Heart right ventricle (tissue), 16 donors: ENCODE results near the gene DISP3. TPM values are rescaled to one million over a fixed set of nuclear protein-coding genes. Genes with fewer than 3 reads are reported as not detected.

ENCODE experiments used
- ATAC-seq, 8 donors: fragments of 200-7000 bp; cut with Tn5 transposase; one replicate each; pipeline ENCODE4 v1.9.1; 2020; ENCODE audit warnings: mild to moderate bottlenecking in 8 of 8, moderate library complexity in 8 of 8, moderate number of reproducible peaks in 1 of 8
- DNase-seq, 2 donors: peaks; one replicate each; pipeline ENCODE4 v3.0.0-alpha.2; 2020
- H3K27ac ChIP-seq, 10 donors: fragments of 200-600 bp; sonication (generic) in 2 of 10; one replicate each; pipeline versions ENCODE4 v1.5.0 to v1.8.0; 2020 to 2022; ENCODE audit warnings: mild to moderate bottlenecking in 3 of 10
- H3K27me3 ChIP-seq, 7 donors: fragments of 200-600 bp; one replicate each; pipeline ENCODE4 v1.8.0; 2021 to 2022; ENCODE audit warnings: mild to moderate bottlenecking in 2 of 7
- H3K36me3 ChIP-seq, 9 donors: fragments of 200-600 bp; sonication (generic) in 1 of 9; one replicate each; pipeline versions ENCODE4 v1.5.0 to v1.8.0; 2020 to 2022; ENCODE audit warnings: mild to moderate bottlenecking in 2 of 9
- H3K4me1 ChIP-seq, 9 donors: fragments of 200-600 bp; sonication (generic) in 1 of 9; one replicate each; pipeline versions ENCODE4 v1.5.0 to v1.8.0; 2020 to 2022; ENCODE audit warnings: mild to moderate bottlenecking in 4 of 9
- H3K4me3 ChIP-seq, 10 donors: fragments of 200-600 bp; sonication (generic) in 2 of 10; one replicate each; pipeline versions ENCODE4 v1.5.0 to v1.8.0; 2020 to 2022; ENCODE audit warnings: mild to moderate bottlenecking in 7 of 10, moderate library complexity in 2 of 10
- H3K9me3 ChIP-seq, 11 donors: fragments of 200-600 bp in 10 of 11; sonication (generic) in 2 of 11; one replicate each; pipeline versions ENCODE4 v1.5.0 to v1.8.0; 2013 to 2022; ENCODE audit warnings: mild to moderate bottlenecking in 2 of 11, control low read depth in 1 of 11, moderate library complexity in 1 of 11
- WGBS, 2 donors: extraction: QIAGEN DNeasy Blood & Tissue Kit; methylation state at CpG; one replicate each; pipeline ENCODE4 v1.1.7; 2013; ENCODE audit warnings: inconsistent platforms in 1 of 2; 5-methylcytosine and 5-hydroxymethylcytosine counted together
- intact Hi-C, 10 donors: fragments of 100-400 bp; cut with DNase I; formaldehyde crosslinking; loops; one replicate each; pipeline versions ENCODE4 v1.11.1 to v1.14.2; 2022
- polyA plus RNA-seq, 2 donors: library from polyadenylated mRNA; stranded (reverse); fragments of 200-250 nt; gene quantifications; one replicate each; pipeline ENCODE4 v1.2.3, GENCODE V29; 2013
- total RNA-seq, 10 donors: library from RNA; stranded (reverse); fragmentation: NEBNext Ultra II Directional in 3 of 10; extraction: Animal tissue kit (Norgen Biotek cat#: 25700) in 3 of 10; gene quantifications; one replicate each; pipeline versions ENCODE4 v1.2.1 to v1.2.4, GENCODE V29; 2021 to 2023
- TF ChIP-seq, protein P1 (sequence below), 9 donors: fragments of 200-600 bp; sonication (generic) in 2 of 9; IDR thresholded peaks; one replicate each; pipeline versions ENCODE4 v1.5.0 to v1.8.0; 2021 to 2022; ENCODE audit warnings: antibody characterized with exemption in 9 of 9, mild to moderate bottlenecking in 5 of 9, moderate library complexity in 1 of 9
- donor health status: Arrhythmogenic right ventricular cardiomyopathy.
- donor health status: ischemic (EF 13 %, LVEDD 7.1; RV severe dilation, severe dysfunction).
- donor health status: healthy with polysubstance abuse.
- donor health status: DM: no; HTN: yes; CAD: no.
- donor health status: DM: no; HTN: no; CAD: no.
- donor health status: ischemic (EF 25% LVEDD 6.9; RV normal size, moderate dysfunction).
- donor health status: ischemic (EF 25% LVEDD 5.7; RV mildly dilated, moderate dysfunction).
- donor health status: healthy.
- donor health status: DM: yes; HTN: yes; CAD: no.
- donor health status: Ischemic cardiomyopathy.
- donor health status: ischemic (EF 35%, LVEDD 5.7; RV mildly dilated, moderate dysfunction).
- donor health status: nonischemic (EF 11% LVEDD 7.7; RV severe dilation, severe dysfunction).
- donor health status: DM: yes; HTN: yes; CAD: no.
- donor health status: PGD.
- donor health status: ischemic (EF 29% LVEDD 5.4; RV normal size, mild dysfunction).
- donor health status: nonischemic (EF 23%, LVEDD 6.1; RV moderate dilation, normal function).

DISP3 gene
- total and polyA plus RNA-seq, 12 donors: 0.05 to 0.22 (median 0.13) TPM; not detected in 5

DNA sequence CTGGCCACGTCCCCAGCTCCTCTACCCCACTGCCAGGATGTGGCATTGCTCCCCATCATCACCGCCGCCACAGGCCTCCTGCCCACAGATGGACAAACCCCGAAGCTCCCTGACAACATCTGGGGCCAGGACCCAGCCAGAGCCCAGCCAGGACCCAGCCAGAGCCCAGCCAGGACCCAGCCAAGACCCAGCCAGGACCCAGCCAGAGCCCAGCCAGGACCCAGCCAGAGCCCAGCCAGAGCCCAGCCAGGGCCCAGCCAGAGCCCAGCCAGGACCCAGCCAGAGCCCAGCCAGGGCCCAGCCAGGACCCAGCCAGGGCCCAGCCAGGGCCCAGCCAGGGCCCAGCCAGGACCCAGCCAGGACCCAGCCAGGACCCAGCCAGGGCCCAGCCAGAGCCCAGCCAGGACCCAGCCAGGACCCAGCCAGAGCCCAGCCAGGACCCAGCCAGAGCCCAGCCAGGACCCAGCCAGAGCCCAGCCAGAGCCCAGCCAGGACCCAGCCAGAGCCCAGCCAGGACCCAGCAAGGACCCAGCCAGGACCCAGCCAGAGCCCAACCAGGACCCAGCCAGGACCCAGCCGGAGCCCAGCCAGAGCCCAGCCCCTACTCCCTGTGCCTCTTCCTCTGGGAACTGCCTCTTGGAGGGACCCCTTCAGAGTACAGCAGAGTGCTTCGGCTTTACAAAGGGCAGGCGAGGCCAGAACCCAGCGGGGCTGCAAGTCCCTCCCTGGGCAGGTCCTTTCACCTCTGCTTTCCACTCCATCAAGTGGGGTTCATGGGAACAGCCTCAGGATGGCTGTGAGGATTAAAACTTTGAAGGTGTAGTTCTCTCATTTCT, 43.7 kb downstream of the DISP3 start:
- Histone ChIP-seq H3K27me3 (peaks cover 0 to 10% (median 0%) of the 10 kb centered on the region in 7 donors), H3K4me1 (no peaks in the 10 kb centered on the region), H3K4me3 (no peak overlapping the region), H3K36me3 (no peaks in the 10 kb centered on the region), H3K9me3 (no peaks in the 10 kb centered on the region), H3K27ac (no peak overlapping the region)
- ATAC-seq: no peak
- DNase-seq: no peak
- WGBS, 2 donors: 74 to 75% methylated on average over 8 of the region's 8 CpGs
- intact Hi-C loops: loop anchor here in 1 of 10 donors (1.0 kb wide), 1 partner anchor 35 kb away; no protein-coding TSS in a partner anchor
- TF ChIP-seq, protein P1, sequence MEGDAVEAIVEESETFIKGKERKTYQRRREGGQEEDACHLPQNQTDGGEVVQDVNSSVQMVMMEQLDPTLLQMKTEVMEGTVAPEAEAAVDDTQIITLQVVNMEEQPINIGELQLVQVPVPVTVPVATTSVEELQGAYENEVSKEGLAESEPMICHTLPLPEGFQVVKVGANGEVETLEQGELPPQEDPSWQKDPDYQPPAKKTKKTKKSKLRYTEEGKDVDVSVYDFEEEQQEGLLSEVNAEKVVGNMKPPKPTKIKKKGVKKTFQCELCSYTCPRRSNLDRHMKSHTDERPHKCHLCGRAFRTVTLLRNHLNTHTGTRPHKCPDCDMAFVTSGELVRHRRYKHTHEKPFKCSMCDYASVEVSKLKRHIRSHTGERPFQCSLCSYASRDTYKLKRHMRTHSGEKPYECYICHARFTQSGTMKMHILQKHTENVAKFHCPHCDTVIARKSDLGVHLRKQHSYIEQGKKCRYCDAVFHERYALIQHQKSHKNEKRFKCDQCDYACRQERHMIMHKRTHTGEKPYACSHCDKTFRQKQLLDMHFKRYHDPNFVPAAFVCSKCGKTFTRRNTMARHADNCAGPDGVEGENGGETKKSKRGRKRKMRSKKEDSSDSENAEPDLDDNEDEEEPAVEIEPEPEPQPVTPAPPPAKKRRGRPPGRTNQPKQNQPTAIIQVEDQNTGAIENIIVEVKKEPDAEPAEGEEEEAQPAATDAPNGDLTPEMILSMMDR (IDR thresholded peaks at IDR 0.05): no peak

DNA sequence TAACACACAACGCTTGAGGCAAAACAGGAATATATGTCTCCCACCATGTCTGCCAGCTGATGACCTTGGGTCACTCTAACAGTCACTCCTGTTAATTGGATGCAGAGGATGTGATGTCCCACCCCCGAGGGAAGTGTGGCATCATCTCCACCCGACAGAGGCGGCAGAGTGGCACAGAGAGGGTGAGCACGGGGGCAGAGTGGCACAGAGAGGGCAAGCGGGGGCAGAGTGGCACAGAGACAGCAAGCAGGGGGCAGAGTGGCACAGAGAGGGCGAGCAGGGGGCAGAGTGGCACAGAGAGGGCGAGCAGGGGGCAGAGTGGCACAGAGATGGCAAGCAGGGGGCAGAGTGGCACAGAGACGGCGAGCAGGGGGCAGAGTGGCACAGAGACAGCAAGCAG, 44.3 kb downstream of the DISP3 start:
- Histone ChIP-seq H3K9me3 (no peaks in the 10 kb centered on the region), H3K4me1 (no peaks in the 10 kb centered on the region), H3K36me3 (no peaks in the 10 kb centered on the region), H3K27me3 (peaks cover 0 to 8% (median 0%) of the 10 kb centered on the region in 7 donors), H3K4me3 (no peak overlapping the region), H3K27ac (no peak overlapping the region)
- TF ChIP-seq, protein P1 (IDR thresholded peaks at IDR 0.05): no peak
- ATAC-seq (no peak), DNase-seq (no peak)
- WGBS, 2 donors: 77% methylated on average over 10 of the region's 10 CpGs
- intact Hi-C loops: loop anchor here in 1 of 10 donors (1.0 kb wide), 1 partner anchor 36 kb away; no protein-coding TSS in a partner anchor

DNA sequence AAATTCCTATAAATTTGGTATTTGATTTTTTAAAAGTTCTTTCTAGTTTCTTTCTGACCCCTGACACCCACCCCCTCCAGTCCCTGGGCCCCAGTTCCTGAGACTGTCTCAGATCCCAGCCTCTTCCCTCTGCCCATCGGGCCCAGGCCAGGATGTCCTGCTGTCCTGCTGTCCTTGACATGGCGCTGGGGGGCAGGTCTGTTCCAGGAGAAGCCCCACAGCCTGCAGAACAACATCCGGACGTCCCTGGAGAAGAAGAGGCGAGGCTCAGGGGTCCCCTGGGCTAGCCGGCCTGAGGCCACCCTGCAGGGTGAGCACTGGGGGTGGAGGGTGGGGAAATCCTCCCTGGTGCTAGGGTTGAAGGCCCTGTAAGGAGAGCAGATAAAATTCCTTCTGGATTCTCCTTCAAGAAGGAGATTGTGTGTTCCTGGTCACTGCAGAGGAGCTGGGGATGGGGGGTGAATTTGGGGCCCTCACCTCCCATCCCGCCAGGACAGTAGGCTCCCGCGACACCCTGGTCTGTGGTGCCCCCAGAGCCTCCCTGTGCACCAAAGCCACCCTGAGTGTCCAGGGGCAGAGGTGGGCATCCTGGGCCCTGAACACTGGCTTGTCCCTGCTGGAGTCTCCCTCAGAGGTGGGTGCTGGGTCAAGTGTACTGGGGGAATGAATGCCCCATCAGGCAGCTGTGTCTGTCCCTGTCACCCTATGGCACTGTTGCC, 45.0 kb downstream of the DISP3 start:
- no peak for ATAC-seq
- Histone ChIP-seq H3K4me3 (no peak overlapping the region), H3K27me3 (peaks cover 0 to 4% (median 0%) of the 10 kb centered on the region in 7 donors), H3K27ac (no peak overlapping the region), H3K9me3 (no peaks in the 10 kb centered on the region), H3K4me1 (no peaks in the 10 kb centered on the region), H3K36me3 (no peaks in the 10 kb centered on the region)
- TF ChIP-seq, protein P1 (IDR thresholded peaks at IDR 0.05): no peak
- WGBS, 2 donors: 66 to 71% methylated on average over 9 of the region's 9 CpGs
- no peak for DNase-seq
- intact Hi-C loops: loop anchor here in 1 of 10 donors (1.0 kb wide), 1 partner anchor 37 kb away; no protein-coding TSS in a partner anchor

DNA sequence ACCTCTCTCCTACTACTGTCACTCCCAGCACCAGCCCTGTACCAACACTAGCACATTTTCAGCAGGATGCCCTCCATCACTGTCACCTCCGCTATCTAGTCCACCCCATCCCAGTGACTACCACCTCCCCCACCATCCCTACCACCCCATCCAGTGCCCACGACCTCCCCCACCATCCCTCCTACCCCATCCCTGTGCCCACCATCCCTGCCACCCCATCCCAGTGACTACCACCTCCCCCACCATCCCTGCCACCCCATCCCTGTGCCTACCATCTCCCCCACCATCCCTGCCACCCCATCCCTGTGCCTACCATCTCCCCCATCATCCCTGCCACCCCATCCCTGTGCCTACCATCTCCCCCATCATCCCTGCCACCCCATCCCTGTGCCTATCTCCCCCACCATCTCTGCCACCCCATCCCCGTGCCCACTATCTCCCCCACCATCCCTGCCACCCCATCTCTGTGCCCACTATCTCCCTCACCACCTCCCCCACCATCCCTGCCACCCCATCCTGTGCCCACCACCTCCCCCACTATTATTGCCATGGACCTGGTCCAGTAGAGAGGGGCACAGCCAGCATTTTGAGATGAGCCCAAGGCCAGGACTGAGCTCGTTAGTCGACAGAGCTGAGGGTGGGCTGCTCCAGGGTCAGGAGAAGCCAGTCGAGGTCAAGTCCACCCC, 45.7 kb downstream of the DISP3 start:
- no peak overlapping the region for H3K4me3 ChIP-seq
- H3K27me3 ChIP-seq: peaks cover 0 to under 1% (median 0%) of the 10 kb centered on the region in 7 donors
- no peak overlapping the region for H3K27ac ChIP-seq
- no peak for ATAC-seq
- TF ChIP-seq, protein P1 (IDR thresholded peaks at IDR 0.05): no peak
- H3K36me3 ChIP-seq: no peaks in the 10 kb centered on the region
- no peak for DNase-seq
- 65 to 74% methylated on average over 6 of the region's 6 CpGs for WGBS, 2 donors
- H3K9me3 ChIP-seq: no peaks in the 10 kb centered on the region
- H3K4me1 ChIP-seq: no peaks in the 10 kb centered on the region
- intact Hi-C loops: no loop called here
